Gastrocnemius medialis (tissue), 4 donors: ENCODE data around the gene TUBB1. TPM values are rescaled to one million over a fixed set of nuclear protein-coding genes. Genes with fewer than 3 reads are reported as not detected.

Source experiments
- ATAC-seq, 2 donors: fragments of 150-250 bp; one replicate each; pipeline ENCODE4 v1.9.1; 2016
- DNase-seq, 2 donors: peaks; one replicate each; pipeline ENCODE4 v3.0.0-alpha.2; 2019
- H3K27ac ChIP-seq, 4 donors: fragments of 200-600 bp; sonication (generic); 1 replicate in 1 of 4; 2 replicates in 3 of 4; pipeline ENCODE4 v1.5.1; 2016 to 2018; ENCODE audit warnings: mild to moderate bottlenecking in 2 of 4, moderate library complexity in 1 of 4
- H3K27me3 ChIP-seq, 3 donors: fragments of 200-600 bp; sonication (generic) in 2 of 3; 1 replicate in 1 of 3; 2 replicates in 2 of 3; pipeline versions ENCODE4 v1.5.1 to v1.6.0; 2016 to 2019; ENCODE audit warnings: mild to moderate bottlenecking in 1 of 3, moderate library complexity in 1 of 3
- H3K36me3 ChIP-seq, 2 donors: fragments of 200-600 bp; sonication (generic) in 1 of 2; one replicate each; pipeline ENCODE4 v1.5.1; 2017 to 2018
- H3K4me1 ChIP-seq, 2 donors: fragments of 200-600 bp; sonication (generic) in 1 of 2; one replicate each; pipeline ENCODE4 v1.5.1; 2016 to 2017; ENCODE audit warnings: mild to moderate bottlenecking in 2 of 2
- H3K4me3 ChIP-seq, 4 donors: fragments of 200-600 bp; sonication (generic) in 3 of 4; 1 replicate in 1 of 4; 2 replicates in 3 of 4; pipeline ENCODE4 v1.5.1; 2016 to 2019; ENCODE audit warnings: mild to moderate bottlenecking in 2 of 4
- H3K9me3 ChIP-seq, 3 donors: fragments of 200-600 bp; sonication (generic) in 2 of 3; 1 replicate in 1 of 3; 2 replicates in 2 of 3; pipeline ENCODE4 v1.5.1; 2016 to 2019
- POLR2A ChIP-seq, 2 donors: fragments of 450-650 bp; IDR thresholded peaks; one replicate each; pipeline ENCODE4 v1.6.1; 2017; ENCODE audit warnings: antibody characterized with exemption in 2 of 2, mild to moderate bottlenecking in 2 of 2, moderate library complexity in 2 of 2
- in situ Hi-C, 4 donors: fragments of 200-750 bp; cut with MboI; loops; one replicate each; pipeline versions ENCODE4 v1.15.0 to v1.8.0; 2017; ENCODE audit warnings: low sequenced_read_pairs in 4 of 4
- intact Hi-C: fragments of 100-400 bp; cut with DNase I; formaldehyde crosslinking; loops from one replicate; pipeline ENCODE4 v1.15.1; 2023; ENCODE audit warnings: low total_unique reads
- total RNA-seq, 4 donors: library from RNA; depleted of rRNA; stranded (reverse); fragments of >200 nt; gene quantifications; one replicate each; pipeline versions ENCODE4 v1.1.0 to v1.2.3, GENCODE V29; 2016
- TF ChIP-seq, protein P1 (sequence below), 5 experiments: fragments of 450-650 bp in 3 of 5; fragments of 200-600 bp in 2 of 5; sonication (generic) in 2 of 5; IDR thresholded peaks in 4 of 5; conservative IDR thresholded peaks in 1 of 5; 1 replicate in 4 of 5; 2 replicates in 1 of 5; pipeline ENCODE4 v1.5.1; 2016 to 2019; ENCODE audit warnings: antibody characterized with exemption in 5 of 5, mild to moderate bottlenecking in 3 of 5, moderate library complexity in 3 of 5

TUBB1 gene
- total RNA-seq, 4 donors from 2014 or later, result 0.07 TPM; not detected in 3

DNA sequence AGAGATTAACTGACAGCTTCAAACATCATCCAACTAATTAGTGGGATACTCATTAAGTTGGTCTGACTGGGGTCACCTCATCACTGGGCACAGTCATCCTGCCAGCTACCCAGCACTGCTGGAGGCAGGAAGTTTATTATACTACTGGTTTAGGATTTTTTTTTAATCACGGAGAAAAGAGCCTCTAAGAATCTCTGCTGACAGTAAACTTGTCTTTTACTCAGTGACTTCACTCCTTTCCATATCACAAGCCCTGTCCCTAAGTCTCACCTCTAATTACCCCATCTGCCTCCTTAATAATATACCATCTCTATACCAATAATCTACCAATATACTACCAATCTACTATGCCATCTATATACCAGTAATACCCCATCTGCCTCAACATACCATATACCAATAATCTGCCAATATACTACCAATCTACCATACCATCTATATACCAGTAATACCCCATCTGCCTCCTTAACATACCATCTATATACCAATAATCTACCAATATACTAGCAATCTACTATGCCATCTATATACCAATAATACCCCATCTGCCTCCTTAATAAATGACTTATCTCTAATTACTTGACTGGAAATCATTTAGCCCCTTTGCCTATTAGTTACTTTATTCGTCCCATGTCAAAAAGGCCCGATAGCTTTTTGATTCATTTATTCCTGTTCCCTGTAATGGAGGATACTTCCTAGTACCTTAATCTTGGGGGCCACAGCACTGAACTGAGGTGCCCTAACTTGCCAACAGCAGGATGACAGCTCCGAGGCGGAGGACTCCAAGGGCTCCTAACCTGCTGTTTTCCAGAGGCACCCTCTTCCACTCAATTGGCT, 7.9 kb downstream of the TUBB1 start:
- H3K4me1 ChIP-seq, result peaks cover 42 to 45% of the 10 kb centered on the region in 2 donors
- in situ Hi-C loops (loop anchor here in 1 of 4 donors (25.0 kb wide), 1 partner anchor 340 kb away; the partner anchor contains the start of gene NPEPL1), intact Hi-C loops (no loop called here)

GRCh38 chr20:59027741-59028320, 8.6 kb downstream of the TUBB1 start:
- DNase-seq, result no peak
- no peaks in the 10 kb centered on the region for H3K27me3 ChIP-seq
- in situ Hi-C loops, result loop anchor here in 1 of 4 donors (25.0 kb wide), 1 partner anchor 341 kb away; the partner anchor contains the start of gene NPEPL1
- peaks cover 43 to 48% of the 10 kb centered on the region in 2 donors for H3K4me1 ChIP-seq
- H3K27ac ChIP-seq, result peak overlapping the region in 1 of 4 donors; percentile 1
- intact Hi-C loops, result no loop called here
- H3K4me3 ChIP-seq, result no peak overlapping the region
- ATAC-seq, result no peak
- TF ChIP-seq POLR2A (IDR thresholded peaks at IDR 0.05), result no peak
- TF ChIP-seq, protein P1, sequence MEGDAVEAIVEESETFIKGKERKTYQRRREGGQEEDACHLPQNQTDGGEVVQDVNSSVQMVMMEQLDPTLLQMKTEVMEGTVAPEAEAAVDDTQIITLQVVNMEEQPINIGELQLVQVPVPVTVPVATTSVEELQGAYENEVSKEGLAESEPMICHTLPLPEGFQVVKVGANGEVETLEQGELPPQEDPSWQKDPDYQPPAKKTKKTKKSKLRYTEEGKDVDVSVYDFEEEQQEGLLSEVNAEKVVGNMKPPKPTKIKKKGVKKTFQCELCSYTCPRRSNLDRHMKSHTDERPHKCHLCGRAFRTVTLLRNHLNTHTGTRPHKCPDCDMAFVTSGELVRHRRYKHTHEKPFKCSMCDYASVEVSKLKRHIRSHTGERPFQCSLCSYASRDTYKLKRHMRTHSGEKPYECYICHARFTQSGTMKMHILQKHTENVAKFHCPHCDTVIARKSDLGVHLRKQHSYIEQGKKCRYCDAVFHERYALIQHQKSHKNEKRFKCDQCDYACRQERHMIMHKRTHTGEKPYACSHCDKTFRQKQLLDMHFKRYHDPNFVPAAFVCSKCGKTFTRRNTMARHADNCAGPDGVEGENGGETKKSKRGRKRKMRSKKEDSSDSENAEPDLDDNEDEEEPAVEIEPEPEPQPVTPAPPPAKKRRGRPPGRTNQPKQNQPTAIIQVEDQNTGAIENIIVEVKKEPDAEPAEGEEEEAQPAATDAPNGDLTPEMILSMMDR (IDR thresholded peaks at IDR 0.05 in 4 of 5, conservative IDR thresholded peaks at IDR 0.05 in 1 of 5), result no peak
- no peaks in the 10 kb centered on the region for H3K9me3 ChIP-seq
- H3K36me3 ChIP-seq, result peaks cover 0 to 66% of the 10 kb centered on the region in 2 donors

More for the DNA sequence above, 7.9 kb downstream of the TUBB1 start:
- TF ChIP-seq, protein P1 (IDR thresholded peaks at IDR 0.05 in 4 of 5, conservative IDR thresholded peaks at IDR 0.05 in 1 of 5), result no peak
- no peak for TF ChIP-seq POLR2A (IDR thresholded peaks at IDR 0.05)
- Histone ChIP-seq H3K36me3 (peaks cover 0 to 66% of the 10 kb centered on the region in 2 donors), H3K9me3 (no peaks in the 10 kb centered on the region), H3K27ac (peak overlapping the region in 1 of 4 donors; percentile 1), H3K4me3 (no peak overlapping the region), H3K27me3 (no peaks in the 10 kb centered on the region)
- DNase-seq (no peak), ATAC-seq (no peak)

DNA sequence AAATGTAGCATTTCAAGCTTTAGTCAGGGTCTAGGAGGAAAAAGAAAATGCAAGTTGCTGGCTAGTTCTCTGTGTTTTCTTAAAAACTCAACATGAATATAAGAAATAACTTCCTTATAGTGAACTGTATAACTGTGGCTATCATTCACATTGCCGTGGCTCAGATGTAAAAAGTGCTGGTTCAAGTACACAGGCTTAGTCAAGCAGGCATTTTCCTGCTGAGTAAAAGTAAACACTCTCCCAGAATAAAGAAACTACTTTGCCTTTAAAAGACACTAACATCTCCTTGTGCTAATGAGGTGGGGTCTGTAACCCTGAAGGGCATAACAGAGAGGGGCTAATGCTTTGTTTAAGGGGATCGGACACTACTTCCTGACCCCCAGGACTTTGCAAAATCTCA, 9.6 kb downstream of the TUBB1 start:
- no peak for TF ChIP-seq POLR2A (IDR thresholded peaks at IDR 0.05)
- TF ChIP-seq, protein P1 (IDR thresholded peaks at IDR 0.05 in 4 of 5, conservative IDR thresholded peaks at IDR 0.05 in 1 of 5), result no peak
- intact Hi-C loops, result no loop called here
- Histone ChIP-seq H3K9me3 (no peaks in the 10 kb centered on the region), H3K36me3 (peaks cover 0 to 64% of the 10 kb centered on the region in 2 donors), H3K27me3 (no peaks in the 10 kb centered on the region), H3K4me3 (no peak overlapping the region), H3K4me1 (peaks cover 47 to 52% of the 10 kb centered on the region in 2 donors), H3K27ac (no peak overlapping the region)
- DNase-seq (no peak), ATAC-seq (no peak)
- in situ Hi-C loops, result loop anchor here in 1 of 4 donors (25.0 kb wide), 1 partner anchor 342 kb away; the partner anchor contains the start of gene NPEPL1

DNA sequence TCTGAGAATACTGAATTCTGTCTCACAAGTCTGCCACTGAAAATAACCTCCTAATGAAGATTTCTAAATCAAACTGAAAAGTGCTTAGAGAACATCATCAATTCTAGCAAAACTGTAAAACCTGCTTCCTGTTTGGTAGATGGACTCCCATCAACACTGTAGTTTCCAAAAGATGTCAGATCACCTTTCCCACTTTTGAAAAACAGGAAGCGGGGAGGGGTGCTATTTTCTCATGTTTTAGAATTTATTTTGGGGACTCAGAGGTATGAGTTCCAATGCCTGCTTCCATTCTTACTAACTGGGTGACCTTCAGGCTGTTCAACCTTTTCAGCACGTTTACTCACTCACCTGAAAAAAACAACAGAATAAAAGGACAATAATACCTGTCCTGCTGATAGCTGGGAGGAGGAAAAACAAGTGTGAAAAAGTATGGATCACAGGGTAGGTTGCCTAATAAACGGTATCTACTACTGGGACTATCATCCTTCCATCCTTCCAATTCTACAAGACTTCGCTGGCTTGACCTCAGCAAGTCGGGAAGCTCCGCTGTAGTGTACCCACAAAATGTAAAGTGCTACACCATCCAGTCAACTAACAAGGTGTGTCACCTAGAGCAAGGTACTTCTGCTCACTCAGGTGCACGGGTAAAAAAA, 11.8 kb downstream of the TUBB1 start:
- Histone ChIP-seq H3K4me3 (peak overlapping the region; percentile 77 to 88 (median 83)), H3K27ac (peak overlapping the region; percentile 89 to 97 (median 95)), H3K4me1 (peaks cover 47% of the 10 kb centered on the region in 2 donors), H3K9me3 (no peaks in the 10 kb centered on the region), H3K36me3 (peaks cover 0 to 57% of the 10 kb centered on the region in 2 donors), H3K27me3 (no peaks in the 10 kb centered on the region)
- DNase-seq (no peak), ATAC-seq (no peak)
- TF ChIP-seq POLR2A (IDR thresholded peaks at IDR 0.05), result no peak
- TF ChIP-seq, protein P1 (IDR thresholded peaks at IDR 0.05 in 4 of 5, conservative IDR thresholded peaks at IDR 0.05 in 1 of 5), result no peak
- intact Hi-C loops, result loop anchor here (1.0 to 5.0 kb wide), 3 partner anchors 24 to 379 kb away; partner anchors contain the start of genes CTSZ and STX16
- in situ Hi-C loops, result loop anchor here in 2 of 4 donors (10.0 to 25.0 kb wide), 2 partner anchors 46 to 344 kb away; partner anchors contain the start of genes NELFCD (in 2 of the 2) and NPEPL1 (in 1 of the 2)
